Ovary (tissue), 3 donors: ENCODE results near the gene IQGAP2.

Experiments used
- CTCF ChIP-seq, 3 donors: fragments of 450-650 bp in 2 of 3; fragments of 200-600 bp in 1 of 3; IDR thresholded peaks; one replicate each; pipeline versions ENCODE4 v1.5.1 to v1.8.0; 2016 to 2022; ENCODE audit warnings: antibody characterized with exemption in 3 of 3, mild to moderate bottlenecking in 1 of 3
- EP300 ChIP-seq: sonication (generic); formaldehyde crosslinking; IDR thresholded peaks from one replicate; pipeline ENCODE4 v1.6.1; 2017; ENCODE audit warnings: antibody characterized with exemption
- POLR2A ChIP-seq: fragments of 450-650 bp; IDR thresholded peaks from one replicate; pipeline ENCODE4 v1.6.1; 2017; ENCODE audit warnings: antibody characterized with exemption, mild to moderate bottlenecking, moderate library complexity
- donor health status: DM: no; HTN: no; CAD: no.

DNA sequence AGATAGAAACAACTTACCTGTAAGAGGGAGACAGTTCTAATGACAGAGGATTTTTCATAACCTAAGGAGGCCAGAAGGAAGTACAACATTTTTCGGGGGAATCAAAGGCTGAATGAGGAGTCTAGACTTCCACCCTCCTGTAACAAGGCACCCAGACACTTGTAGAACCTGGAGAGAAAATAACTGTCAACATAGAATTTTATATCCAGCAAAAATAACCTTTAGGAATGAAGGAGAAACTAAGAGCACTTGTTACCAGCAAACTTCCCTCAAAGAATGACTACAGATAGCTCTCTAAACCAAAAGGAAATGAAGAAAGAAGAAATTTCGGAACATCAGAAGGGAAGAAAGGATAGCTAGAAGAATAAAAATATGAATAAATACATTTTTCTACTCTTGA is 246.1 kb downstream of the IQGAP2 start:
- no peak for TF ChIP-seq POLR2A
- TF ChIP-seq CTCF (IDR thresholded peaks at IDR 0.05) = no peak
- TF ChIP-seq EP300 = no peak
